OCI-LY1 (cell line): ENCODE data around the gene XPR1.

Experiments
- CTCF ChIP-seq: fragments of 200-600 bp; sonication (generic), shearing (Covaris generic); IDR thresholded peaks from 2 replicates; pipeline ENCODE4 v1.5.1; 2017; ENCODE audit warnings: mild to moderate bottlenecking, antibody characterized with exemption, low read length, moderate library complexity, mixed read lengths
- EZH2 ChIP-seq: fragments of 200-600 bp; sonication (generic), shearing (Covaris generic); IDR thresholded peaks from 2 replicates; pipeline ENCODE4 v1.8.0; 2017; ENCODE audit warnings: borderline replicate concordance, mixed run types, mild to moderate bottlenecking, antibody characterized with exemption, low read length, moderate library complexity, mixed read lengths

GRCh38 chr1:180585994-180586359 is 45.8 kb upstream of the XPR1 start:
- TF ChIP-seq CTCF: no peak
- TF ChIP-seq EZH2: no peak
